ENCODE data around the gene PAPSS1.

GRCh38 chr4:107742791-107743190 is 22.8 kb upstream of the PAPSS1 start:
- TF ChIP-seq, protein P1, sequence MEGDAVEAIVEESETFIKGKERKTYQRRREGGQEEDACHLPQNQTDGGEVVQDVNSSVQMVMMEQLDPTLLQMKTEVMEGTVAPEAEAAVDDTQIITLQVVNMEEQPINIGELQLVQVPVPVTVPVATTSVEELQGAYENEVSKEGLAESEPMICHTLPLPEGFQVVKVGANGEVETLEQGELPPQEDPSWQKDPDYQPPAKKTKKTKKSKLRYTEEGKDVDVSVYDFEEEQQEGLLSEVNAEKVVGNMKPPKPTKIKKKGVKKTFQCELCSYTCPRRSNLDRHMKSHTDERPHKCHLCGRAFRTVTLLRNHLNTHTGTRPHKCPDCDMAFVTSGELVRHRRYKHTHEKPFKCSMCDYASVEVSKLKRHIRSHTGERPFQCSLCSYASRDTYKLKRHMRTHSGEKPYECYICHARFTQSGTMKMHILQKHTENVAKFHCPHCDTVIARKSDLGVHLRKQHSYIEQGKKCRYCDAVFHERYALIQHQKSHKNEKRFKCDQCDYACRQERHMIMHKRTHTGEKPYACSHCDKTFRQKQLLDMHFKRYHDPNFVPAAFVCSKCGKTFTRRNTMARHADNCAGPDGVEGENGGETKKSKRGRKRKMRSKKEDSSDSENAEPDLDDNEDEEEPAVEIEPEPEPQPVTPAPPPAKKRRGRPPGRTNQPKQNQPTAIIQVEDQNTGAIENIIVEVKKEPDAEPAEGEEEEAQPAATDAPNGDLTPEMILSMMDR (IDR thresholded peaks at IDR 0.05) = no peak
- TF ChIP-seq EZH2phosphoT487 (IDR thresholded peaks at IDR 0.05) (no peak), EZH2 (IDR thresholded peaks at IDR 0.05) (no peak)

Data from neural progenitor cell (in vitro differentiated cells).